Measurements from ENCODE around the gene UVRAG.

UVRAG gene

GRCh38 chr11:76148231-76148630 is 333.2 kb downstream of the UVRAG start:
- no peaks in the 10 kb centered on the region for H4K20me1 ChIP-seq (ENCODE audit: low read depth, low read length)
- no peaks in the 10 kb centered on the region for H3K79me2 ChIP-seq (ENCODE audit: insufficient read depth, low read length)
- no peak overlapping the region for H3K27ac ChIP-seq (ENCODE audit: low read depth, low read length)
- no peak overlapping the region for H3K9ac ChIP-seq (ENCODE audit: low read length)
- H3K27me3 ChIP-seq (ENCODE audit: low read length) = no peaks in the 10 kb centered on the region
- H3K4me3 ChIP-seq (ENCODE audit: insufficient read depth, low read length, poor library complexity, severe bottlenecking) = no peak overlapping the region
- 0 out of 2 replicates have a peak, but pooled peaks cover 6% of the 10 kb centered on the region for H3F3A ChIP-seq (ENCODE audit: insufficient read depth)
- H2AFZ ChIP-seq (ENCODE audit: low read depth, low read length, severe bottlenecking) = no peak overlapping the region
- no peaks in the 10 kb centered on the region for H3K36me3 ChIP-seq (ENCODE audit: low read length)
- no peak overlapping the region for H3K4me2 ChIP-seq (ENCODE audit: low read depth, low read length, poor library complexity, severe bottlenecking)
- H3K9me2 ChIP-seq (replicated peaks; ENCODE audit: insufficient read depth, low read length) = no peaks in the 10 kb centered on the region
- no peak for TF ChIP-seq EZH2phosphoT487 (conservative IDR thresholded peaks at IDR 0.05; ENCODE audit: low read length)
- no peaks in the 10 kb centered on the region for H3K9me3 ChIP-seq (ENCODE audit: insufficient read depth, low read length)

- H3K4me2 ChIP-seq (ENCODE audit: low read depth, low read length, poor library complexity, severe bottlenecking) = no peak overlapping the region
- no peaks in the 10 kb centered on the region for H3K36me3 ChIP-seq (ENCODE audit: low read length)
- H3K9me3 ChIP-seq (ENCODE audit: insufficient read depth, low read length) = no peaks in the 10 kb centered on the region
- H3K9me2 ChIP-seq (replicated peaks; ENCODE audit: insufficient read depth, low read length) = no peaks in the 10 kb centered on the region
- no peak overlapping the region for H3K4me3 ChIP-seq (ENCODE audit: insufficient read depth, low read length, poor library complexity, severe bottlenecking)
- no peak overlapping the region for H3K27ac ChIP-seq (ENCODE audit: low read depth, low read length)
- no peaks in the 10 kb centered on the region for H3K79me2 ChIP-seq (ENCODE audit: insufficient read depth, low read length)
- no peaks in the 10 kb centered on the region for H3F3A ChIP-seq (ENCODE audit: insufficient read depth)
- no peak for TF ChIP-seq EZH2phosphoT487 (conservative IDR thresholded peaks at IDR 0.05; ENCODE audit: low read length)
- no peak for TF ChIP-seq CTCF (IDR thresholded peaks at IDR 0.05; ENCODE audit: insufficient read depth, low read length, poor library complexity, severe bottlenecking)
- H3K27me3 ChIP-seq (ENCODE audit: low read length) = no peaks in the 10 kb centered on the region
- H3K9ac ChIP-seq (ENCODE audit: low read length) = no peak overlapping the region
- no peaks in the 10 kb centered on the region for H4K20me1 ChIP-seq (ENCODE audit: low read depth, low read length)
- no peak overlapping the region for H2AFZ ChIP-seq (ENCODE audit: low read depth, low read length, severe bottlenecking)
These were observed 334.1 kb downstream of the UVRAG start for GRCh38 chr11:76148941-76149613.

- H3K27ac ChIP-seq (ENCODE audit: low read depth, low read length) = no peak overlapping the region
These were observed 334.7 kb downstream of the UVRAG start for GRCh38 chr11:76149713-76150112.

More at GRCh38 chr11:76149713-76150112, 334.7 kb downstream of the UVRAG start:
- H3K27me3 ChIP-seq (ENCODE audit: low read length) = no peaks in the 10 kb centered on the region
- H2AFZ ChIP-seq (ENCODE audit: low read depth, low read length, severe bottlenecking) = no peak overlapping the region
- H3K36me3 ChIP-seq (ENCODE audit: low read length) = no peaks in the 10 kb centered on the region
- H3K4me3 ChIP-seq (ENCODE audit: insufficient read depth, low read length, poor library complexity, severe bottlenecking) = no peak overlapping the region
- H3K9ac ChIP-seq (ENCODE audit: low read length) = no peak overlapping the region
- TF ChIP-seq EZH2phosphoT487 (conservative IDR thresholded peaks at IDR 0.05; ENCODE audit: low read length) = no peak
- no peak for TF ChIP-seq CTCF (IDR thresholded peaks at IDR 0.05; ENCODE audit: insufficient read depth, low read length, poor library complexity, severe bottlenecking)
- H3K4me2 ChIP-seq (ENCODE audit: low read depth, low read length, poor library complexity, severe bottlenecking) = no peak overlapping the region
- H3F3A ChIP-seq (ENCODE audit: insufficient read depth) = no peaks in the 10 kb centered on the region
- H3K9me3 ChIP-seq (ENCODE audit: insufficient read depth, low read length) = no peaks in the 10 kb centered on the region
- no peaks in the 10 kb centered on the region for H4K20me1 ChIP-seq (ENCODE audit: low read depth, low read length)
- H3K79me2 ChIP-seq (ENCODE audit: insufficient read depth, low read length) = no peaks in the 10 kb centered on the region
- H3K9me2 ChIP-seq (replicated peaks; ENCODE audit: insufficient read depth, low read length) = no peaks in the 10 kb centered on the region
